A549 (cell line): Measurements from ENCODE around the gene PRR5.

Experiments used
- CBX2 ChIP-seq: fragments of 200-600 bp; sonication (generic); IDR thresholded peaks from 2 replicates; pipeline ENCODE4 v1.6.1; 2016; ENCODE audit warnings: low read depth, mild to moderate bottlenecking, borderline replicate concordance
- ZNF302 ChIP-seq: fragments of 250-450 bp; sonication (Bioruptor Pico); IDR thresholded peaks from 2 replicates; pipeline ENCODE4 v1.9.0; 2021; ENCODE audit warnings: inconsistent platforms, mild to moderate bottlenecking, moderate library complexity

GRCh38 chr22:44732017-44732561 is 30.1 kb downstream of the PRR5 start:
- no peak for TF ChIP-seq ZNF302
- no peak for TF ChIP-seq CBX2
